AG08396 (cell line): Measurements from ENCODE around the gene CDC5L.
"Not testable (repeated sequence)": the region's sequence is repeated elsewhere in the genome, so short reads cannot be mapped to it uniquely, and the experiment has no call there.

ENCODE experiments used
- DNase-seq: peaks from one replicate; pipeline ENCODE4 v3.0.0; 2012; ENCODE audit warnings: low spot score, mixed read lengths

CDC5L gene

GRCh38 chr6:44387346-44388134 is at the start of gene CDC5L:
Gene CDC5L, plus strand, starts transcription at chr6:44387706. Its CDS starts 118 bp downstream, at chr6:44387824.
- DNase-seq, result peak; percentile 98

- peak; percentile 70 for DNase-seq
These were observed 49.0 kb upstream of the CDC5L start for GRCh38 chr6:44338228-44339122.

- DNase-seq, result no peak
These were observed 48.2 kb upstream of the CDC5L start for GRCh38 chr6:44339301-44339700.

DNA sequence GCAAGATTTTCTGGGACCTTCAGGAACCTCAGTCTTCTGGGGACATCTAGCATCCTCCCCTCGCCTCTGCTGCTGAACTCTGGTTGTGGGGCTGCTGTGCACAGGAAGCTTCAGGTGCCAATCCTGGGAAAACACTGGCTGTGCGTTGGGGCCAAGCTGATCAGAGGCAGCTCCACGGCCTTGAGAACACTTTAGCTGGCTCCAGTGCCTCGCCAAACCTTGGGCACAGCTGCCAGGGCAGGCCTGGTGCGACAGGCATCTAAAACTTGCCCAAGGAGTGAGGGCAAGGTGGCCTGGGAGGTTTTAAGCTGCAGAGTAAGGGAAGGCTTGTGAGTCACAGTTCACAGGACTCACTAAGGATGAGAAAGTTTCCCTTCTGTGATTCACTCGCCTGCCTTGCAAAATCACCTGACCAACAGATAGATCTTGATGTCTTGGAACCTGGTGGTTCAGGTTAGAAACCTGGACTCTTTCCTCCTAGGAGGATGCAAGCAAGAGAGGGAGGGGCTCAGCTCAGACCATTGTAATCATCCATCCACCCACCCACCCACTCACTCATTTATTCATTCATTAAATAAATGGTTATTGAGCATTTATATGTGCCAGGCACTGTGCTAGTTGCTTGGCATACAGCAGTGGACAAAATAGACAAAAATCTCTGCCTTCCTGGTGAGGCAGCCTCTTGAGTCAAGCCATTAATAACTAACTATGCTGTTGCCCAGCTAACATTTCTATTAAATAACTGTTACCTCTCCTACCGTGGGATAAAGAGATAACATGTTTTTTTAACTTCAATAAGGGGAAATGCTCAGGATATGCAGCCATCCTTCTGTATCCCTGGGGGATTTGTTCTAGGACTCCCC is 47.5 kb upstream of the CDC5L start:
- DNase-seq, result no peak

DNA sequence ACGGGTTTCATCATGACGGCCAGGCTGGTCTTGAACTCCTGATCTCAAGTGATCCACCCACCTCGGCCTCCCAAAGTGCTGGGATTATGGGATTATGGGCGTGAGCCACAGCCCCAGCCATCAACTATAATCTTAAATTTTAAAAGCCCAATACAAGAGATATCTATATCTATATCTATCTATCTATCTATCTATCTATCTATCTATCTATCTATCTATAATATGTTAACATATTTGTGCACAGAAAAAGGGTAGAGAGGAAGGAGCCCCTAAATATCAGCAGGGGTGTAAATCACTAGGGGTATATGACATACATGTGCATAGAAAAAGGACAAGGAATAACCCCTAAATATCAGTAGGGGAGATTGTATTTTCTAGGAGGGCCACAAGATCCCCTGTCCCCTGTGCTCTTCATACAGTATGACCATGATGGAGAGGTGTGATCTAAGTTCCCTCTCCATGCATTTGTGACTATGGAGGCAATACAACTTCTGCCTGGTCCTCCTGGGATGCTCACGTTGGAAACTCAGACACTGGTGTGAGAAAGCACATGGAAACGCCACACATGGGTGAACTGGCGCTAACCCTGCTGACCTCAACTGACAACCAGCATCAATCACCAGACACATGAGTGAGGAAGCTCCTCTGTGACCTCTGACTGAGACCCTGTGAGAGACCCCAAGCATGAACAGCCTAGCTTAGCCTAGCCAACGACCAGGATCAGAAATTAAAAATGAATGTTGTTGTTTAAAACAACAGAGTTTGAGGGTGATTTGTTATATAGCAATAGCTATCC is 46.2 kb upstream of the CDC5L start:
- DNase-seq, result no peak

DNA sequence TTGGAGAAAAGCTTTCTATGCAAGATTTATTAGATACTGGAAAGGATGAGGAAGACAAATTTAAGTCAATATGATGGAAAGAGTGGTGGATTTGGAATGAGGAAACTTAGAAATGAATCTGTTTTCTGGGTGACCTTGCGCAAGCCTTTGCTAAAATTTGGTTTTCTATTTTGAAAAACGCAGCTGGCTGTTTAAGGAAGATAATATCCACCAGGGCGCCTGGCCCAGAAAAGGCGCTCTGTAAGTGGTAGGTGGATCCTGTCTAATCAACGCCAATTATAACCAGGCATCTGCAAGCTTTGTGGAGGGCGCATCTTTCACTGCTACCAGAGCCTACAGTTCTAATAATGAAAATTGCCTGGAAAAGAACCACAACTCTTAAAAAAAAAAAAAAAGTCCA is 45.5 kb upstream of the CDC5L start:
- no peak for DNase-seq

DNA sequence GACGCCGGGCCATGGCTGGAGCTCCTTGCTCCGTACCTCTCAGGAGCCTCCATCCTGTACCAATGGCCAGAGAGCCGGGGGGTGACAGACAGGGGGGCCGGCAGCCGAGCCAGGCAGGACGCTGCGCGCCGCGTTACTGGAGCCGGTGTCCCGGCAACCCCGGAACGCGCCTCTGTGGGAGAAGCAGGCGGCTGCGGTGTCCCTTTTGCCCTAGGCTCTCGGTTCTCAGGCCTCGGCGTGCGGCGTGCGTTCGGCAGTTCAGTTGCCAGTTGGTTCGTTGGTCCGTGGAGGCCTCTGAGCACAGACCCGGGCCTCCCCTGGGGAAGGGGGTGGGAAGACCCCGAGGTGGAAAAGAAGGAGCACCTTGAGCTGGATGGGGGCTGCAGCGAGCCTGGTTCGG is 45.0 kb upstream of the CDC5L start, which contains the start of gene SPATS1:
TSS of gene SPATS1 (plus strand) at position 162 of the 400 bp plus-strand sequence. CDS start 446 bp downstream, outside the sequence.
- DNase-seq, result no peak

DNA sequence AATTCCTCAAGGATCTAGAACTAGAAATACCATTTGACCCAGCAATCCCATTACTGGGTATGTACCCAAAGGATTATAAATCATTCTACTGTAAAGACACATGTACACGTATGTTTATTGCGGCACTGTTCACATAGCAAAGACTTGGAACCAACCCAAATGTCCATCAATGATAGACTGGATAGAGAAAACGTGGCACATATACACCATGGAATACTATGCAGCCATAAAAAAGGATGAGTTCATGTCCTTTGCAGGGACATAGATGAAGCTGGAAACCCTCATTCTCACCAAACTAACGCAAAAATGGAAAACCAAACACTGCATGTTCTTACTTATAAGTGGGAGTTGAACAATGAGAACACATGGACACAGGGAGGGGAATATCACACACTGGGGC is 40.7 kb upstream of the CDC5L start:
- DNase-seq, result not testable (repeated sequence)

DNA sequence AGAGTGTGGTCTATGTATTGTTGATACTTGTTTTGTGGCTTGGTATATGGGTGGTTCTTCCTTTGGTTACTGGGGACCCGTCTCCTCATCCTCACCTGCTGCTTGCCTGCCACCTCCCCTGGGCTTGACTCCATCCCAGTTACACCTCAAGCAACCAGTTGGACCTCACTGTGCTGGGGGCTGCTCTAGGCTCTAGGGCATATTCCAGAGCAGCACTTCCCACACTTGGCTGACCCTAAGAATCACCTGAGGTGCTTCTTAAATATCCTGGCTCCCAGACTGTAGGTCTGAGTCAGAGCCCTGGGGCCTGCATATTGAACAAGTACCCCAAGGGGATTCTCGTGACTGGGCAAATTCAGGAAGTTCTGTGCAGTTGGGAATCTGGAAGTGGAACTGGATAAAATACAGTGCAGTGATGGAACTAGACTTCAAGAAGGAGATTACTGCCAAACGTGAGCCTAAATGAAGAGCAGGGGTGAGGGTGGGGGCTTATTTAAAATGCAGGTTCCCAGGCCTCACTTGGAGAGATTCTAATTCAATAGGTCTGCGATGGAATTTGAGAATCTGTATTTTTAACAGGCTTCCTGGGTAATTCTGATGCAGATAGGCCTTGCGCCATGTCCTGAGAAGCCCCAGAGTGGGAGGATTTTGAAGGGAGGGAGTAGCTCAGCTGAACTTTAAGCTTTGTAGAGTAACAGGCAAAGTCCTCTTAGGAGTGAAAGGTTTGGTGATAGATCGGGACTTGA is 37.4 kb upstream of the CDC5L start:
- no peak for DNase-seq

DNA sequence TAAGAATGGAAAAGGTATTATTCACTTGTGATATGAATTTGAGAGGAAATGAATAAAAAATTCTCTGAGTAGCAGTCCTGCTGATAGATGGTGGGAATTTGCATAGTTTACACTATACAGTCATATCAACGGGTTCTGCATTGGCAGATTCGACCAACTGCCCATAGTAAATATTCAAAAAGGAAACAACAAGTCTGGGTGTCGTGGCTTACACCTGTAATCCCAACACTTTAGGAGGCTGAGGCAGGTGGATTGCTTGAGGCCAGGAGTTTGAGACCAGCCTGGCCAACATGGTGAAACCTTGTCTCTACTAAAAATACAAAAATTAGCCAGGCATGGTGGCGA is 36.9 kb upstream of the CDC5L start:
- DNase-seq, result not testable (repeated sequence)

DNA sequence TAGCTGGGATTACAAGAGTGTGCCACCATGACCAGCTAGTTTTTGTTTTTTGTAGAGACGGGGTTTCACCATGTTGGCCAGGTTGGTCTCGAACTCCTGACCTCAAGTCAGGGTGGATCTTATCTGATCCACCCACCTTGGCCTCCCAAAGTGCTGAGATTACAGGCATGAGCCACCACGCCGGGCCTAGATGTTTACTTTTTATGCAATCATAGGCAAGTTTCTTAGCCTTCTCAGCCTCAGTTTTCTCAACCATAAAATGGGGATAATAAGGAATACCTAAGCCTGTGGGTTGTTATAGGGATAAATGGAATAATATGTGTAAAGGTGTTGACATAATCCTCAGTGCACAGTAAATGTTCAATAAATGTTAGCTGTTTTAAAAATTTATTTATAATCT is 35.2 kb upstream of the CDC5L start:
- no peak for DNase-seq

- no peak for DNase-seq
These were observed 34.2 kb upstream of the CDC5L start for GRCh38 chr6:44353336-44353735.

GRCh38 chr6:44355640-44356039 is 31.9 kb upstream of the CDC5L start:
- DNase-seq, result no peak

DNA sequence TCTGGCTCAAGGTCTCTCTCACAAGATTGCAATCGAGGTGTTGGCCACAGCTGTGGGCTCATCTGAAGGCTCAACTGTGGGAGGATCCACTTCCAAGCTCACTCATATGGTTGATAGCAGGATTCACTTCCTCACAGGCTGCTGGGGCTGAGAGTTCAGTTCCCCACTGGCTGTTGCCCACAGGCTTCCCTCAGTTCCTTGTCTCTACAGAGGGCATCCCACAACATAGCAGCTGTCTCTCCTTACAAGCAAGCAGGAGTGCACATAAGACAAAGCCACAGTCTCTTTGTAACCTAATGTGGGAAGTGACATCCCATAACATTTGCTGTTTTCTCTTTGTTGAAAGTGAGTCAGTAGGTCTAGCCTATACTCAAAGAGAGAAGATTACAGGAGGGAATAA is 31.0 kb upstream of the CDC5L start:
- DNase-seq, result no peak

- DNase-seq, result no peak
These were observed 27.5 kb upstream of the CDC5L start for GRCh38 chr6:44359973-44360372.

DNA sequence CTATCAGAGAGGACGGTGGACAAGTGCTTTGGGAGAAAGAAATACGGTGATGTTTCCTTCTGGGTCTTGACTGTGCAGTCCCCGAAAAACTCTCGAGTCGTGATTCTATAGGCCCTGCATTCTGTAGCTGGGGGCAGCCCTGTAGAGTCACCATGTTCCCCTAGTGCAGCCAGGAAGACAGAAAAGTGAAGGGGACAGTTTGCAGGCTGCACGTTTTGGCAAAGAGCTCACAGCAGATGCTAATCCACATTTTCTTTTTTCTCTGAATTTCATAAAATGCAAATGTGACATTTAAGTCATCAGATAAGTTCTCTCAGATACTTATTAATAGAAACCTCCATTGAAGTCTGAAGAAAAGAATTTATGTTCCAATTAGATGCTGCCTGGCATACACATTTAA is 25.6 kb upstream of the CDC5L start:
- DNase-seq, result no peak

- DNase-seq, result no peak
These were observed 24.1 kb upstream of the CDC5L start for GRCh38 chr6:44363377-44363926.

DNA sequence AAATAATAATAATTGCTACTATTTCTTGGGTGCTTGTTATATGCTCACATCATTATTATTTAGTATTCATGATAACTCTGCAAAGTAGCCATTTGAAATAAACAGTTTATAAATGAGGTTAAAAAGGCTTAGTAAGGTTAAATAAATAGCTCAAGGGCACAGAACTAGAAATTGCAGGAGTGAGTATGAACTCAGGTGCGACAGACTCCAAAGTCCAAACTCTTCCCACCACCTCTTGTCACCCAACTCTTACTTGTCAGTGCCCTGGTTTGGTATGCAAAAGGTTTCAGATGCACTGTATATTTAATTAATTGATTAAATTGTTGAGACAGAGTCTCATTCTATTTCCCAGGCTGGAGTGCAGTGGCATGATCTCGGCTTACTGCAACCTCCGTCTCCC is 20.7 kb upstream of the CDC5L start:
- no peak for DNase-seq

DNA sequence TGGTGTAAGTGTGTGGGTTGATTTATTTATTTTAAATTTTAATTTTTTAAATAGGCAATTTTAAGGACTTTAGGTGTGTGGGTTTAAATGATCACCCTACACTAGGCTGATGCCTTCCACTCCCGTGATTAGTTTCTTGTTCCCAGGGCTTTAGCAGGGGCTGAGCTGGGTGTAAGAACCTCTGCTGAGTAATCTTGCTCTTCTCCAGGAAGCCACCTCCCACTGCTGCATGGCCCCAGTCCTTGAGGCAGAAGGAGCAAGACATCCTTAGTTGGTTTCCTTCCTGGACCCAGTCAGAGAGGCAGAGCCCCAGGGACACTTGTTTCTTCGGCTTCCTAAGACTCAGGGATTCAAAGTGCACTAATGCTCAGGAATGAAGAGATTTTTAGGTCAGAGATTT is 19.8 kb upstream of the CDC5L start:
- no peak for DNase-seq

- DNase-seq, result no peak
These were observed 14.5 kb upstream of the CDC5L start for GRCh38 chr6:44373051-44373450.
